HG03159 (cell line): Measurements from ENCODE around the gene THSD4.

ENCODE experiments used
- ATAC-seq: cut with Tn5 transposase; IDR thresholded peaks from one replicate; pipeline ENCODE4 v1.9.1; 2021; ENCODE audit warnings: mild to moderate bottlenecking, moderate library complexity; ENCODE audit not compliant: unreplicated experiment

Gene THSD4

GRCh38 chr15:71598741-71599140 is 483.5 kb downstream of the THSD4 start:
- no peak for ATAC-seq

DNA sequence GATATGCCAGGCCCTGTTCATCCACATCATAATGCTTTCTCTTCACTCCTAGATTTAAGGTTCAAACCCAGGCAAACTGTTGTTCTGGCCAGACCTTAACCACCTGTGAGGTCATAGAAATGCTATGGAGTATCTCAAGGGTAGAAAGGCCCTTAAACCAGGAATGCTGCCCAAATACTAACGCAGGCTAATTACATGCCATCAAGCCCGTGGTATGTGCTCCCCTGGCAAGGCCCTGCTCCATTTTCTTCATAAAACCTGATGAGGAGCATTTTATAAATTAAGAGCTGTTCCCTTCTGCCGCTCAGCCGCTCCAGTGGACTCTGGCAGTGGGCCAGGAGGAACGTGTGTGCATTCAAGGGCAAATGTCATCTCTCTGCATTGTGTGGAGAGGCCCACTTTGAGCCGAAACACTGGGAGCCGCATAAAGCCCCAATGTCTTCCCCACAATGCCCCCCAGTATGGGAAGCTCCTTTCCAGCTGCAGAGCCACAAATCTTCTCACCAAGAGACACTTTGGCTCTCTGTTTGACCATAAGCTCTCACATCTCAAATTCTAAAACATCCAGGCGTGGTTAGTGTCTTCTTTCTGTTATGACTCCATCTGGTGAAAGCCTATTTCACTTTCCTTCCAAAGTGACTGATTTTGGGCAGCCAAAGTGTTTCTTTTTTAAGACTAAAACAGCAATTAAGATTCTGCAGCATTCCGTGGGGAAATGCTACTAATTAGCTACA is 484.3 kb downstream of the THSD4 start:
- ATAC-seq, result no peak

GRCh38 chr15:71600237-71600636 is 485.0 kb downstream of the THSD4 start:
- no peak for ATAC-seq

DNA sequence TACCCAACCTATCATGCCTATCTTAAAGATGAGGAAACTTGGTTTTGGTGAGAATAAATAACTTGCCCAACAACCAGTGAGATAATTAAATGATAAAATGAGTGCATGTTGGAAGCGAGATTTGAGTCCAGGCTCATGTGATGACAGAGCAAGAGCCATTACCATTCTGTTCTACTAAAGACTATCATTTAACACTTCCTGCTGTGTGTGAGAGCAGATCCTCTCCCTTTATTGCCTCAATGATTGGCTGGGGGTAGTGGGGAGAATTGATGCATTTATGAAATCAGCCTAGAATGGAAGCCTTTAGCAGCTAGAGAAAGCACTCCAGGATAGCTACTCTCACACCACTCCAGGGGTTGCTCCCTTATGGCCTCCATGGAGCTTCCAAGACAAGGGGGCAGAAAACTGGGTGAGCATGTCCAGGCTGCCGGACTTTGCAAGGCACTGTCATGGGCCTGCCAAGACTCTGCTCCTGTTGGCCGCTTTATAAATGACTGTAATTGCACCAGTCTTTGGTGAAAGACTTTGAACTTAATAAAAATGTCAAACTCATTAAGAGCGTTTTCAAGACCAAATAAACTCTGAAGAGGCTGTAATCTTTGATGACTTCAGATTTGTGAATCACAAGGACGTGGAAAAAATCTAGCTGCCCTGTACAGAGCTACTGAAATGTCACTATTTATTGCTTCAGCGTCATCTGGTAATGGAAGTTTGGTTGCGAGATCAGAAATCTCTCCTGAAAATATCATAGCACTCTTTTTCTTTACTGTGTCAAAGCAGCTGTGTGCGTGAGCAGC is 486.0 kb downstream of the THSD4 start:
- ATAC-seq, result no peak

DNA sequence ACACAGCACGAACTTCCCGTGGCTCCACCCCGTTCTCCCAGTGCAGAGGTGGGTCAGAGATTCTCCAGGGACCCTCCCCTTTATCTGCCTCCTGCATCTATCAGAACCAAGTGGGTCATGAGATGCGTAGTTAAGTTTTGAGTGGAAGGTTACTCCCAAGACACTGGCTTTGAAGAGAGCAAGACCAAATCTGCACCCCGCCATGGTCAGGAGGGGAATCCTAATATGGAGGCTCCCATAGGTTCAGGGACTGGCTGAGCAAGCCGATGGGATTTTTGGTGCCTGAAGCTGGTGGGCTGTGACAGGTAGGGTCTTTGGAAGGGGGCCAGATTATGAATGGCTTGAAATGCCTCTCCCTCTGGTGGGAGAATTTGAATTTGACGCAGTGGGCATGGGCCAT is 488.1 kb downstream of the THSD4 start:
- no peak for ATAC-seq

GRCh38 chr15:71607383-71607782 is 492.1 kb downstream of the THSD4 start:
- no peak for ATAC-seq

DNA sequence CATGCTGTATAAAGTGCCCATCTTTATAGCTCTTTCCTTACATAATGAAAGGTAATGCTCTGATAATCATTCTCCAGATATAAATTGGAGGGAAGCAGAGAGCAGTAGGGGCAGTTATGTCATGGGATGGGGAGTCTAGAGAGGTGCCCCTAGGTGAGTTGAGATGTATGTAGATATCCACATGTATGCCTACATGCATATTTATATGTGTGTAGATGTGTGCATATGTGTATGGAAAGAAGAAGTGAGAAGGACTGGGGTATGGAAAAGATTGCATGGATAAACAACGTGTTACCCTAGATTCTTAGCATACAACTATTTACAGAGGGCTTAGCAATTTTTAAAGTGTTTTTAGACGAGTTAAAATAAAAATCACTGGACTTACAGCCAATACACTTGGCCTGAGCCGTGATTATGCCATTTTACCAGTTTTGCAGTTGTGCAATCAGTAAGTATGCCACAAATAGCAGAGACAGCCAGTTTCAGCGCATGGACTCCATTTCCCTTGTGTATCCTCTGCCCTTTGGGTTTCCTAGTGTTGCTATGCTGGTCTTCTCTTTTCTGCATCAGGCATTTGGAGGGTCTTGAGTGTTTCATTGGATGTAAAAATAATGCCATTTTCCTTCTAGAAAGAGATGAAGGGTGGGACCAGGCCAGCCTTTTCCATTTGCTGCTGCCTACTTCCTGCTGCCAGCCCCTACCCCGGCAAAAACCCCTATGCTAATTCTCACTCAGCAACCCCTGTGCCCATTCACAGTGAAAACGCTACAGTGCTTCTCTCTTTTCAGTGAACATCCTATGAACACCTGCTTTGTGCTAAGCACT is 495.7 kb downstream of the THSD4 start:
- ATAC-seq, result no peak

- ATAC-seq, result no peak
Observed at GRCh38 chr15:71611553-71612396, 496.5 kb downstream of the THSD4 start.

DNA sequence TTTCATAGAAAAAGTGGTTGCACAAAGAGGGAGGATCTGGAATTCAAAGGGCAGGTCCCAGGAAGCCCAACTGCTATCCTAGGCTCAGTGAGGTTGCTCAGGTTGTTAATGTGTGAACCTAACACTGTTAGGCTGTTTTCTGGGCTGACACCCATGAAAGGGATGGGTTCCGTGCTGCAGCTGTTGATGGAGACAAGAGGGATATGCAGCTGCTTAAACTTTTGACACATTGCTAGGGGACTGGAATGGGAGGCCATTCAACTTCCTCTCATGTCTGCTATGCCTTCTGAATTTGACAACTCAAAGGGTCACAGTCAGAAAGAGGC is 497.1 kb downstream of the THSD4 start:
- ATAC-seq, result no peak

- ATAC-seq, result no peak
Observed at GRCh38 chr15:71612869-71613268, 497.6 kb downstream of the THSD4 start.

GRCh38 chr15:71623111-71623510 is 507.8 kb downstream of the THSD4 start:
- no peak for ATAC-seq

DNA sequence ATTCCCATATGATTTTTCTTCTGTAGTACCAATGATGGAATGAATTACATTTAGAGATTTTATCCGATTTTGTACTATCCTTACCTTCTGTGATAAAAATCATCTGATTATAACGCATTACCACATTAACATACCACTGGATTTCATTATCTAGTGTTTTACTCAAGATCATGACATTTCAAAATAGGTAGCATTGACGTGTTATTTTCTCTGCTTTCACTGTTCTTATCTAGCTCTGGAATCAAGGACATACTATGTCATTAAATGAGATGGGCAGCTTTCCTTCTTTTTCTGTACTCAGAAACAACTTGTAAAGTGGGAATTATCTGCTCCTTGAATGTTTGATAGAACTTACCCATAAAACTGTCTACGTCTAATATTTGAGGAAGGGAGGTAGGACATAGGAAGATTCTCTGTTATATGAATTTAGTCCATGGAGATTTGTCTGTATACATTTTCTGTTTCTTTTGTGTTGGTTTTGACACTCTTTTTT is 511.4 kb downstream of the THSD4 start:
- no peak for ATAC-seq

GRCh38 chr15:71627188-71627587 is 511.9 kb downstream of the THSD4 start:
- no peak for ATAC-seq

DNA sequence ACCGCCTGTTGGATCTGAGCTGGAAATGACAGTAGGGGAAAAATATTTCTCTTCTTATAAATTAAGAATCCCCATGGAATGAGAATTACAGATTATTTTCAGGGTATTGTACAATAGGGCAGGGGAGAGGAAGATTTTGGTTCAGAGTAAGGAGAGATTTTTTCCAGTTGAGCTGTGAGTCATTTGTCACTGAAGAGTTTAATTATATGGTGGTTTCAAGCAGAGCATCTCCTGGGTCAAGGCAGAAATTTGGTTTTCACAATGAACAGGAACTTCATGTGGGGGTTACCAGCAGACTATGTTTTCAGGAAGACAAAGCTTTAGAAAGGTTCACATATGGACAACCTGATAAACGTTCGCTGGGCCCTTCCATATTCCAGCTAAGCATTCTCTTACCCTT is 512.3 kb downstream of the THSD4 start:
- ATAC-seq, result no peak

DNA sequence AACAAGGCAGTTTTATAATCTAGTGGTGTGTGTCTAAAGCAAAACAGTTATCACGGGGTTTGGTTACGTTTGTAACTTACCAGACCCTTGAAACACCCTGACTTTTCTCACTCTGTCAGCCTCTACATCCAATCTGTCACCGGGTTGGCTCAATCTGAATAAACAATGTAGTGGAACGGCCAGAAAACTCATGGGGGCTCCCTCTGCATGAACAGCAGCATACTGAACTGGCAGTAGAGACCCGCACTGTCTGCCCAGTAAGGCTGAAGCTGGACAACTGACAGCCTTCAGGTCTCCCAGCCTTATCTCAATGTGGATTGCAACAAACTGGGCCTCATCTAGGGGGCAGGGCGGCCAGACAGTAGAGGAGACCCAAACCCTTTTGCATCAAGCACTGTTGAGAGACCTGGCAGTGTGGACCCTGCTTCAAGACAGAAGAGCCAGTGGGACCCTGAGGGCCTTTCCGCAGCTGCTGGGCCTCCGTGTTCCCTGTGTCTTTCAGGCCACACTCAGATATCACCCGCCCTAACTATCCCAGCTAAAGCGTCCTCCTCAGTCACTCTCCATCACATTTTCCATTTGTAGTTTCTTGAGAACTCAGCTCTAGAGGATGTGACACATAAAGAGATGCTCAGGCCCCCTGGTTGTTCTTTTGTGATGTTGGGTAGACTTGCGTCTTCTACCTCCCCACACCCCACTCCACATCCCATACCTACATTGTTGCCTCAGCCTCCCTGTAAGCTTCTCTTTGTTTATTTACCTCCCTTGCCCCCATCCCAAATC is 513.9 kb downstream of the THSD4 start:
- ATAC-seq, result no peak

DNA sequence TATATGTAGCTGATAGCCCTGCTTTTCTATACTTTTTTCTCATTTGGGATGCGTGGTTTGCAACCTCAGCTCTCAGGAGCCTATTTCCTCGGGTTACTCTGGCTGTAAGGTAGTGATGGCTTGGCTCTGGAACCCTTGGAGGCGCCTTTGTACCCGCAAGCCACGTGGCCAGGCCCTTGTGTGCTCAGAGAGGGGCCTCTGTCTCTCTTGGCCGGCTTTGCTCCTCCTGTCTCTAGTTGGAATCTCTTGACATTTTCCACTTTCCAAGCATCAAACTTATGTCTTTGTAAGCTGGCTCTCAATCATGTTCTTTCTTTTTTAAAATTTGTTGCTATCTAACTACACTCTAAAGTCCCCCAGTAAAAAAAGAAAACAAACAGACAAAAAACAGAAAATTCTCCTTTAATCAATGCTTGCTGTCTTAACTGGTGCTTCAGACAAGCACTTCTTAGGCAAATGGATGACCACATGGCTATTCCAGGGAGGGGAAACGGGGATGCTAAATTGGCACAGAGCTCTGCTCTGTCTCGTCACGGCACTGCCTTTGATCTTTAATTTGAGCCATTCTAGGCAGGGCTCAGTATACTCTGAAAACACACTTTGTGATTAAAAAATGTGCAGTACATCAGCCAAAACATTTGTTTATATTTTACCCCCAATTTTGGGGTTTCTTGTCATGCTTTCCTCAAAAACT is 514.7 kb downstream of the THSD4 start:
- no peak for ATAC-seq

GRCh38 chr15:71630475-71630809 is 515.2 kb downstream of the THSD4 start:
- no peak for ATAC-seq

DNA sequence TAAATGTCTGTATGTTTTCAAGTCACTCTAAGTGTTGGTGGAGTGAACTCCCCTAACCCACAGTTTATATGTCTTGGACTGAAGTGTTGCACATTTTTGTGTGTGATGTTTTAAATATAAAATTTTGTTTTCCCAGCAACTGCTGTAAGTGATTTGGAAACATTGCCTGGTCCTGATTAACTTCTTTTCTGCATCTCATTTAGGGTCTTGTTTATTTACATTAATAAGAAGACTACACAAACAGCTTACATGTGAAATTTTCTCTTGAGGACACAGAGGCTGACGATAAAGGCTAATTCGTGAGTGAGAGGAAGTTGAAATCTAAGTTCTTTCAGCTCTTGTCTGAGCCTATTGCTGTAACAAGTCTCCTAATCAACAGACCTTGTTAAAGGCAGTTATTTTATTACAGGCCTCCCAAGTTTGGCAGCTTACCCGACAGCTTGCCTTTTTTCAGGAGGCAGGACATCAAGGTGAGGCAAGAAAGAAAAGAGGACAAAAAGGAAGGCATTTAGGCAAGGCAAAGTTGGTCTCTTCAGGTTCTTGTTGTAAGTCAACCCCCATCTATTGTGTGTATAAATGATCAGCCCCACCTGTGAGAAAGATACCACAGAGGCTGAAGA is 517.4 kb downstream of the THSD4 start:
- no peak for ATAC-seq
